Pulmonary artery endothelial cell (primary cell): Measurements from ENCODE around the gene SCN1B. TPM values are rescaled to one million over a fixed set of nuclear protein-coding genes. Genes with fewer than 3 reads are reported as not detected.

Experiments used
- total RNA-seq: library from RNA; depleted of rRNA; stranded (reverse); fragments of >200 nt; gene quantifications from 2 replicates; pipeline ENCODE4 v1.2.3, GENCODE V29; 2014

SCN1B gene
- total RNA-seq, 1 donor from 2014 or later: 19.5 TPM

Other genes starting within 250 kb of the SCN1B start
- gene ZNF30, start 103.6 kb upstream of the SCN1B start, total RNA-seq: 3.2 and 5.0 TPM in 2 replicates
- gene ZNF792, start 66.2 kb upstream of the SCN1B start, total RNA-seq: 30.8 and 38.7 TPM in 2 replicates
- gene GRAMD1A, start 30.1 kb upstream of the SCN1B start, total RNA-seq: 43.0 and 46.6 TPM in 2 replicates
- gene HPN, start 11.3 kb downstream of the SCN1B start, total RNA-seq: 0.04 TPM in 1 of 2 replicates, not detected in the other
- not detected in 2 replicates for gene FXYD3, start 85.4 kb downstream of the SCN1B start, total RNA-seq
- not detected in 2 replicates for gene LGI4, start 104.6 kb downstream of the SCN1B start, total RNA-seq
- gene FXYD1, start 108.4 kb downstream of the SCN1B start, total RNA-seq: 0.26 TPM in 1 of 2 replicates, not detected in the other
- gene FXYD7, start 112.8 kb downstream of the SCN1B start, total RNA-seq: not detected in 2 replicates
- gene FXYD5, start 124.3 kb downstream of the SCN1B start, total RNA-seq: 31.8 and 32.1 TPM in 2 replicates
- not detected in 2 replicates for gene FAM187B, start 198.3 kb downstream of the SCN1B start, total RNA-seq
- gene LSR, start 218.5 kb downstream of the SCN1B start, total RNA-seq: 0.25 and 0.40 TPM in 2 replicates
- gene USF2, start 238.5 kb downstream of the SCN1B start, total RNA-seq: 43.4 and 48.8 TPM in 2 replicates